ENCODE measurements around the gene KDM6A.

- TF ChIP-seq CREB5 (CRISPR knock-in tag; IDR thresholded peaks at IDR 0.05; ENCODE audit: low read depth) (no peak), OSR1 (CRISPR knock-in tag; IDR thresholded peaks at IDR 0.05) (no peak), ZNF565 (CRISPR knock-in tag; conservative IDR thresholded peaks at IDR 0.05; ENCODE audit: low read depth) (no peak), ESRRG (CRISPR knock-in tag; IDR thresholded peaks at IDR 0.05) (no peak), ZFP30 (CRISPR knock-in tag; IDR thresholded peaks at IDR 0.05) (no peak), CSRNP3 (CRISPR knock-in tag; IDR thresholded peaks at IDR 0.05) (no peak)
Measured at GRCh38 chrX:44989995-44990770, 117.2 kb downstream of the KDM6A start.

All from SK-N-SH treated with all-trans-retinoic acid at 6 μM for 48 hours (cell line).